GM19099 (cell line): Measurements from ENCODE around the gene C11orf21.

Source experiments
- POLR2A ChIP-seq: IDR thresholded peaks from 3 replicates; pipeline ENCODE4 v1.6.1; 2011; ENCODE audit warnings: low read depth; ENCODE audit not compliant: insufficient read length; ENCODE audit errors: extremely low read depth

C11orf21 gene

DNA sequence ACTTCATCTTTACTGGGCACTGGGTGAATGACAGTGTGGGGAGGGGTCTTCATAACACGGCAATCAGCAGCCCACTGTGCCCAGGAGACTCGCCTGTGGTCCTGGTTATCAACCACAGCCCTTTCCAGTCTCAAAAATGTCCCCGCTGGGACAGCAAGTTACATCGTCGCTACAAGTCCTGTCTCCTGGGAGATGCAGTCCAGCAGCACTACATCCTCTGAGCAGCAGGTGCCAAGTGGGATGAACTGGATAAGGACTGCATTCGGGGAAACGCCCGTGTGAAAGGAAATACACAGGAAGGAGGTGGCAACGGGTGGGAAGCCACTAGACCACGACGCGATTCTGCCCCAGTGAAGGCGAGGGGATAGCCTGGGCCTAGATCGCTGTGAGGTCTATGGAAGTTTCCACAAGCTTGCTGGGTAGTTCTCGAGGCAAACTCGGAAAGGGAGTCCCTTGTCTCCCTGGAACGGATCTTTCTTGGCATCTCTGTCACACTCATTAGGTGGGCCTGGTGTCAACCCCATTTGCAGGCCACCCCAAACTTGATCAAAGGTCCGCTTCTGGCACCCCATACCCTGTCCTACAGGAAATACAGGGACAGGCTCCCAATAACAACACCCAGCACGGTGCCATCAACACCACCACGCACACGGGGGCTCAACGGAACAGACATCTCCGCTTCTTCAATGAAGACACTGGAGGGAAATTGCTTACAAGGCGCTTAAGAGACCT is 35.7 kb downstream of the C11orf21 start:
- no peak for TF ChIP-seq POLR2A

DNA sequence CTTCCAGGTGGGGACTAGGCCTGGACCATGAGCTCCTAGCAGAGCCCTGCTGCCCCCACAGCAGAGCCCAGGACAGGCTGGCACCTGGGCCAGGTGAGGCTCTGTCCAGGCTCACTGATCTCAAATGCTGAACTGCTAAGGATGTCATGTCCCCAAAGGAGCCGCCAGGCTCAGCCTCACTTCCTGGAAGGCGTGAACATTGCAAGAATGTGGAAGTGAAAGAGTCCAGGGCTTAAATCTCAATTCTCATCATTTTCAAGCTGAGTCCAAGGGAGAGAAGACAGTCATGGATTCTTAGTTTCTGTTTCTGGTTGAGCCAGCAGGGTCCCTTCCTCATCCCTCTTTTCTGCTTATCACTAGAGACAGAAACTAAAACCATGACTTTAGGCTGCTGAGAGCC is 36.3 kb downstream of the C11orf21 start:
- TF ChIP-seq POLR2A = no peak

DNA sequence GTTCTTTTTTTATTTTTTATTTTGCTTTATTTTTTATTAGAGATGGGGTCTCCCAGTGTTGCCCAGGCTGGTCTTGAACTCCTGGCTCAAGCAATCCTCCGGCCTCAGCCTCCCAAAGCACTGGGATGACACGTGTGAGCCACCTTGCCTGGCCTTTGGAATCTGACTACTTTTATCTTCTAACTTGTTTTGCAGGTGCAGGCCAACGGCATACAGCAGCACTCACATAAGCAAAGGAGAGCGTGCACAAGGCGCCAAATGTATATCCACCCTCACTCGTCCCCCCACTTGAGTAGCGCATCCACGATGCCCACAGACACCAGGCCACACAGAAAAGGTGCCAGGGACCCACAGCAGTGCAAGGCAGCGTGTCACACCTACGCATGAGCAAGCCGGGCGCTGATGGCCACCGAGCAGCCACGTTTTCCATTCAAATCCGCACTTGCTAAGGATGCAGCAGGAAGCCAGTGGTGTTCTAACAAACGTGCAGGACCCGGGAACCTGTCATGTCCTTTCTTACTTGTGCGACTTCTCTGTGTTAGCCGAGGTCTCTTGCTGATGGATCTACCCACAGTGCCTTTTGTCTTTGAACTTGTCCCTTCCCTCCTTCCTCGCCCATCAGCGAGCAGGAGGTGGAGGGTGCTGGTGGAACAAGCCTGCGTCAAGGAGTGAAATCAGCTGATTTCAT is 37.2 kb downstream of the C11orf21 start:
- TF ChIP-seq POLR2A = no peak

DNA sequence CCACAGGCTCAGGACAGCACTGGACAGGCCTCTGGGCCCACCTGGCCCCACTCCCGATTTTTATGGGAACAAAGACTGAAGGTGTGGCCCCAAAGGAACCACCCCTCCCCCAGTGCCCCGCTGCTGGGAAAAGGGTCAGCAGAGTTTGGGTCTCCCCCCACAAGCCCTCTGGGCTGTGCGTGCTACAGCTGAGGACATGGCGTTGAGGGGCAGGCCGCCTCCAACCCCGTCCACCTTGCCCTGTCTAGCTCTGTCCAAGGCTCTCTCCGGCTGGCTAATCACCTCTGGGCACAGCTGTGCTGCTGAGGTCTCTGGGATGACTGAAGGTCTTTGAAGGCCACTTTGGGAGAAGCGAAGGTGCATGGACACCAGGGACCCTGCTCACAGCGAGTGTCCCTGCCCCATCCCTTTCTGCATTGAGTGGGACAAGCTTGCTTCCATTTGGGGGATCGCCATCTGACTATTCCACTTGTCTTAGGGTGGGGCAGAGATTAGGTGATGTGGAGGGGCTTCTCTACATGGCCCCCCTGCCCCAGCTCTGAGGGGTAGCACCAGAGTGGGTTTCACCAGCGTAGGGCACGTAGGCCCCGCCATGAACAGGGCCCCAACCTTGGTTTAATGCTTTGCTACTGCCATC is 37.9 kb downstream of the C11orf21 start:
- TF ChIP-seq POLR2A = no peak

DNA sequence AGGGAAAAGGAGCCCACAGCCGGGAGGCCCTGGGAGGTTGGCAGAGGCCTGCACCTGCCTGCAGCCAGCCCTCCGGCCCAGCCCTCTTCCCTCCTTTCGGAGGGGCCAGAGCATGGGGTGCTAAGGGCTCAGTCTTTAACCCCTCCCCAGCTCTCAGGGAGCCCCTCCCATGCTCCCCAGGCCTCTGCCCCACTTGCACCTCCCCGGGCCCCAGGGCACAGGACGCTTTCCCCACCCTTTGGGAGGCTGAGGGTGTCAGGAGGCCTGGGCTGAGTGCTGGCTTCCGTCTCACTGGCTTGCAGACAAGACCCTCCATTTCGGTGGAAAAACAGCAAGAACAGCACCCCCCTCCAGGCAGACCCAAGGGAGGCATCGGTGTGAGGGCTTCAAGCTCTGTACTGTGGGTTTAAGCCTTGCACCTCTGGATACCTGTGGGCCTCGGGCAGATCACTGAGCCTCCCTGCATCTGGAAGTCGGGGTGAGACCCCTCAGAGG is 38.6 kb downstream of the C11orf21 start:
- TF ChIP-seq POLR2A = no peak

DNA sequence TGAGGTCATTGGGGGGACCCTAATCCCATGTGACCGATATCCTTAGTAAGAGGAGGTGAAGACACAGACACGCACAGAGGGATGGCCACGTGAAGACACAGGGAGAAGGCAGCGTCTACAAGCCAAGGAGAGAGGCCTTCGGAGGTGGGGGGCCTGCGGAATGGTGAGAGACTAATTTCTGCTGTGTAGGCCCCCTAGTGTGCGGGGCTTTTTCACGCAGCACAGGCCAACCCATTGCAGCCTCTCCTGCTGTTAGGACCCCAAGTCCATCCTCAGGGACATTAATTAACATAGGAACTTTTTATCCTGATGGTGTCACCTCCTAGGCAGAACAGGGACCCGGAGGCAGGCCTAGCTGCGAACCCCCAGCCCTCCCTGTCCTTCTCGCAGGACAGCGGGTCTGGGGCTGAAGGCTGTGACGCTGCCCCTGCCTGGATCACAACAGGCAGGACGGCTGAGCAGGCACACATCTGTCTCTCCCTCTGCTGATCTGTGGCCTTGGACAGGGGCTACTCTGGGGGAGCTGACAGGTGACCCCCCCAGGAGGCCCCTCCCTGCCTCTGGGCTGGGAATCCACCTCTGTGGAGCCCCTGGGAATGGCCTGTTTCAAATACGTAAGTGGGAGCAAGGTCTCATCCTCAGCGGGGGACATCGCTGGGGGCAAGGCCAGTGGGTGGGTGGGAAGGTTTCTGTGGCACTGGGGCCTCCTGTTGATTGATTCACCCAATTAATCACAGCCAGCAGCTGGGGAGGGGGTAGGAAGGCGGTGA is 39.2 kb downstream of the C11orf21 start:
- TF ChIP-seq POLR2A = no peak

DNA sequence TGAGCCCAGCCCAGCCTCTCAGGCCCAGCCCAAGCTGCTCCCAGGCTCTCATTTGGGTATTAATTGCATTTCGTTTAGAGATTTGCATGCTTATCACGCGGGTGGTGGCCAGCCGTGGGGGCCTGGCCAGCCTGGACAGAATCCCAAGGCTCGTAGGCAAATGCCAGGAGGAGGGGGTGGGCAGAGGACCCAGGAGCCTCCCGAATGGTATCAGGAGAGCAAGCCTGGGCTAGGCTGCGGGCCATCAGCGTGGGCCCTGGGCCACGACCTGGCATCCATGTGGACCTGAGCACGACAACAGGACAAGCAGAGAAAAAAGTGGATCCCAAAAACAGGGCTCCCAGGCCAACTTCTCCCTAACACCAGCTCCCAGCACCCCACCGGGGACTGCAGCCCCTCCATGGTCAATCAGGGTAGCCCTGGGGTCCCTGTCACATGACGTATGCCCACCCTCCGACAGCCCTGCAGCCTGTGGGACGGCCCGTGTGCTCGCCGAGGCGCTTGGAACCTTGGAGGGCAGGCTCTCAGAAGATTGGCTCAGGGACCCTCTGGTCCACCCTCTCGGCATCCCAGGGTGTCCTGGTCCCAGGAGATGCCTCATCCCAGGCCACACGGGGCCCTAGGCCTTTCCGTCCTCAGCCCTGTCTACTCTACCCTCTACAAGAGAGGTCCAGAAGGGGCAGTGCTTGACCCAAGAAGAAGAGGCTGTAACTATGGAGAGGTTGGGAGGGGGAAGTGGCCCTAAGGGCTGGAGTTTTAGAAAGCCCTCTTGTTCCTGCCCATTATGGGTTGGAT is 40.1 kb downstream of the C11orf21 start:
- TF ChIP-seq POLR2A = no peak

DNA sequence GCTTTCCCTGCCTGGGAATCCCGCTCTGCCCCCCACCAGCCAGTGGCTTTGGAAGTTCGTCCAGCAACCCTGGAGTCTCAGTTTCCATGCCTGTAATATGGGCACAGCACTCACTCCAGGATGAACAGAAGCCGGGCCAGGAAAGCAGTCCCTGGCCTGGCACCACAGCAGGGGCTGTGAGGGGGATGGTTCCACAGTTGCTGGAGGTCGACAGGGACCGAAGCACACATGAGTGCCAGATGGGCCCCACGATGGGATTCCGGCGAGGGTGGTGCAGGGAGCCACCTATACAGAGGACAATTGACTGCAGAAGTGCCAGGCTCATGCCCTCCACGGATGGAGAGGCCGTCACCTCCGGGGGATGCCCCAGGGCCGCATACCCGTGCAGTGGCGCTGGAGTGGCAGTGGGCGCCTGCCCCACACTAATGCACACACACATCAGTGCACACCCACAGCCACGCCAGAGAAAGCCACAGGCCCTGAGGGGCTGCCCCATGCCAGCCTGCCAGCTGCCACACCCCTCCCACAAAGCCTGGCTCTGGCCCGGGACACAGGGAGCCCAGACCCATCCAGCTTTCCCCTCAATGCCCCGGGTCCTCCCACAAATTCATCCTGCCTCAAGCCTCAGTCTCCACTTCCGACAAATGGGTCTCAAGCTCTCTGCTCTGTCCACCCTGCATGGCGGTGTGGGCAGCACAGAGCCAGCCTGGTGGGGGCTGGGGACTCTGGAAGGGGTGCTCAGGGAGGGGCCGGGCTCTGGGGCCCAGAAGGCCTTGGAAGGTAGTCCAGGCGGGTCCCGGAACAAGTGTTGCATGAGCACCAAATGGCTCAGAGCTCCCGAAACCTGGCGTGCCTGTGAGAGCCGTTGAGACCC is 41.0 kb downstream of the C11orf21 start:
- TF ChIP-seq POLR2A = no peak

DNA sequence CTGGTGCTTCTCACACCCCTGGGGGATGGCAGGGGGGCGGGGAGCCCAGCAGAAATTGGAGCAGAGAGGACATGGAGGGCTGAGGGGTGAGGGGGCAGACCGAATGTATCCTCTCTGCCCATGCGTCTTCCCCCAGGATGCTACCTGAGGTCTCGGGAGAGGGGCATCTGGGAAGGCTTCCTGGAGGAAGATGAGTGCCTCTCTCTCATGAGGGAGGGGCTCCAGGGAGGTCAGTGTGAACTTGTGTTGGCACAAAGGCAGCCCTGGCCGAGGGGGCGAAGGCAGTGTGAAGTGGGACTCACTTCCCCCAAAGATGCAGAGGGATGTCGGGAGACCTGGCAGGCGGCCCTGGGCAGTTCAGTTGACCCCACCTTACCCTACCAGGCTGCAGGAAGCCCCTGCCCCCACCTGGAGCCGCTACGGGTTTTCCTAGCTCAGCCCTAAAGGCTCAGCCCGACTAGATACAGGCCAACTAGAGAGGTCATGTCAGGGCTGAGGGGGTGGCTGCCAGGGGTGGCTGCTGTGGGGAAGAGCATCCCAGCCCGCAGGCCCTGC is 41.7 kb downstream of the C11orf21 start:
- no peak for TF ChIP-seq POLR2A

DNA sequence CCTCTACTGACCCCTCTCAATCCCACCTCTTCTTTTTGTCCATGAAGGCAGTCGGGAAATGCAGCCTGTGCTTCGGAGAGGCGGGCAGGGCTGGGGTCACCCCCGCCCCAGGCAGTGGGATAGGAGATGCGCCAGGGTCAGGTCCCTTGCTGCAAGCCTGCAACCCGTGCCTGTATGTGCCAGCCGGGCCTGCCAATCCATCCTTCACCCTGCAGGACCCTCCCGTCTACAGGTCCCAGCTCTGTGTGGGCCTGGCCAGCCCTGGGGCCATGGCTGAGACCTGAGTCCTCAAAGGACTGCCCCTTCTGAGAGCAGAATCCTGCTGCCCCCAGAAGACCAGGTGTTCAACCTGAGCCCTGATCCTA is 42.3 kb downstream of the C11orf21 start:
- no peak for TF ChIP-seq POLR2A

DNA sequence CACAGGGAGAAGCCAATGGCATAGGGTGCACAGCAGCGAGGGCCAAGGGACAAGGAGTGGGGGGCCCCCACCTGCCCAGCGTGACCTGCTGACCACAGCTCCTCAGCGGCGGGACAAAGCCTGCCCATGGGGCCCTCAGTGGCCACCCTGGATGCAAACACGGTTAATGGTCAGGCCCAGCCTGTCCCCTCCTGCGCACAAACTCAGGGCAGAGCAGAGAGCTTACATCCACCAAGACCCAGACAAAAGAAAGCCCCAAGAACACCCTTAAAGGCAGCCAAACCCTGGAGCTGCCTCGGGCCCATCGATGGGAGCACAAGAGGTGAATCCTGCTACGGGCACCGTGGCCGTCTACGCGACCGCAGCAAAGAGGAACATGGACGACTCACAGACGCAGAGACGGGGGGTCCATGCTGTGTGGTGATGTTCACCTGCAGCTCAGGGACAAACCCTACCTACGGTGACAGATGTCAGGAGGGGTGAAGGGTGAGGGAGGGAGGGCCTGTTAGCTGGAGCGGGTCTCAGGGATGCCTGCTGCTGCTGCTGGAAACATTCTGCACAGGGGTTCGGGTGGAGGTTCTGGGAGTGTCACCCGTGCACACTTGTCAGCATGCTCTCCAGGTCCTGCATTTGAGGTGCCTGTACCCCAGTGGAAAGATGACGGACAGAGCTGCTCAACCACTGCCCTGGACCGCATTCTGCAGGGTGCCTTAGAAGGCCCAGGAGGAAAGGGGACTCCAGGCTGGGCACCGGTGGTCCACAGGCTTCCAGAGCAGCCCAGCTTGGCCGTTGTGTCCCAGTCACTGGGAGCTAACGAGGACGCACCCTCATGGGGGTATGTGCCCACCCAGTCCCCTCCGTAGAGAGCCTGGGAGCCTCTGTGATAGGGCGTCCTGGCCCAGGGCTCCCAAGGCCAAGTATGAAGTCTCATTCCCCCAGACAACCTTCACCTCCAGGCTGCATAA is 42.9 kb downstream of the C11orf21 start:
- no peak for TF ChIP-seq POLR2A
